Calu3 (cell line): ENCODE measurements around the gene LCE1F. TPM values are rescaled to one million over a fixed set of nuclear protein-coding genes. Genes with fewer than 3 reads are reported as not detected.

Source experiments
- BruUV-seq: library from RNA; stranded (reverse); fragments of 400-500 nt; replicated peaks from 2 replicates; lab custom pipeline; 2021; lab: Mats Ljungman, UMichigan
- CTCF ChIA-PET: fragments of 300-600 bp; sonication (Branson Sonifier 250); formaldehyde crosslinking; loops from one replicate; lab custom pipeline; 2022; ENCODE audit warnings: antibody characterized with exemption; lab: Charles Lee
- DNase-seq: peaks from one replicate; pipeline ENCODE4 v3.0.0; 2022
- H3K27ac Mint-ChIP-seq: one replicate; pipeline ENCODE4 v1.8.0; 2022; ENCODE audit warnings: mixed read lengths; ENCODE audit not compliant: unreplicated experiment
- H3K27me3 Mint-ChIP-seq: one replicate; pipeline ENCODE4 v1.8.0; 2022; ENCODE audit warnings: mixed read lengths; ENCODE audit not compliant: unreplicated experiment
- H3K36me3 Mint-ChIP-seq: one replicate; pipeline ENCODE4 v1.8.0; 2022; ENCODE audit warnings: mild to moderate bottlenecking, moderate library complexity, mixed read lengths; ENCODE audit not compliant: insufficient read depth, unreplicated experiment
- H3K4me1 Mint-ChIP-seq: one replicate; pipeline ENCODE4 v1.8.0; 2022; ENCODE audit warnings: mild to moderate bottlenecking, low read depth, mixed read lengths; ENCODE audit not compliant: unreplicated experiment
- H3K4me3 Mint-ChIP-seq: one replicate; pipeline ENCODE4 v1.8.0; 2022; ENCODE audit warnings: mild to moderate bottlenecking, low read depth, moderate library complexity, mixed read lengths; ENCODE audit not compliant: unreplicated experiment
- H3K9me3 Mint-ChIP-seq: one replicate; pipeline ENCODE4 v1.8.0; 2022; ENCODE audit warnings: low read depth, mixed read lengths; ENCODE audit not compliant: unreplicated experiment
- intact Hi-C: fragments of 100-400 bp; cut with micrococcal nuclease; formaldehyde crosslinking; loops from one replicate; pipeline ENCODE4 v1.10.0; 2022; ENCODE audit not compliant: unreplicated experiment
- total RNA-seq: library from RNA; stranded (reverse); gene quantifications from 2 replicates; pipeline ENCODE4 v1.2.3, GENCODE V29; 2022
- TF ChIP-seq, protein P1 (sequence below): fragments of 200-600 bp; IDR thresholded peaks from one replicate; pipeline ENCODE4 v1.8.0; 2022; ENCODE audit warnings: antibody characterized with exemption; ENCODE audit not compliant: unreplicated experiment

The LCE1F gene
- total RNA-seq, 1 experiment from 2014 or later = not detected

DNA sequence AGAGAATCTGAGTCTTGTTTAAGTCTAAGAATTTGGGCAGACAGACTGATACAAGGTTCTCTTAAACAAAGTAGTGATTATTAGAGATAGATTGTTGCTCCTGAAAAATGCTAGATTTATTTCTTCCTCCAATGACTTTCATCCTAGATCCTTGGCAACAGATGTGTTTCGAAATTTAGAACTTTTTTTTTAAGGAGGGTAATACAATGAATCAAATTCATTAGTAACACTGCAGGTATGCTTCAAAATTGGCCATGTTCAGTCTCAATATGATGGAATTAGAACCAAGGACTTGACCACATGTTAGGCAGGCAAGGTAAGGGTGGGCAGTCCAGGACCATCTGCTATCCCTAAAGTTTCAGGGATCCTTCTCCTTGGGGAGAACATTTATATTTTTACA is 4.5 kb upstream of the LCE1F start:
- DNase-seq = no peak
- Mint-ChIP-seq H3K9me3 (peaks cover 2% of the 10 kb centered on the region), H3K4me3 (no peak overlapping the region), H3K27me3 (peaks cover 61% of the 10 kb centered on the region), H3K36me3 (peaks cover 6% of the 10 kb centered on the region), H3K4me1 (peaks cover 12% of the 10 kb centered on the region), H3K27ac (no peak overlapping the region)
- no TSS peak for BruUV-seq
- CTCF ChIA-PET = interaction anchor here (1.6 kb wide), 1 partner anchor 25 kb away, joined by 6 read pairs; no protein-coding TSS in a partner anchor
- intact Hi-C loops = no loop called here
- TF ChIP-seq, protein P1, sequence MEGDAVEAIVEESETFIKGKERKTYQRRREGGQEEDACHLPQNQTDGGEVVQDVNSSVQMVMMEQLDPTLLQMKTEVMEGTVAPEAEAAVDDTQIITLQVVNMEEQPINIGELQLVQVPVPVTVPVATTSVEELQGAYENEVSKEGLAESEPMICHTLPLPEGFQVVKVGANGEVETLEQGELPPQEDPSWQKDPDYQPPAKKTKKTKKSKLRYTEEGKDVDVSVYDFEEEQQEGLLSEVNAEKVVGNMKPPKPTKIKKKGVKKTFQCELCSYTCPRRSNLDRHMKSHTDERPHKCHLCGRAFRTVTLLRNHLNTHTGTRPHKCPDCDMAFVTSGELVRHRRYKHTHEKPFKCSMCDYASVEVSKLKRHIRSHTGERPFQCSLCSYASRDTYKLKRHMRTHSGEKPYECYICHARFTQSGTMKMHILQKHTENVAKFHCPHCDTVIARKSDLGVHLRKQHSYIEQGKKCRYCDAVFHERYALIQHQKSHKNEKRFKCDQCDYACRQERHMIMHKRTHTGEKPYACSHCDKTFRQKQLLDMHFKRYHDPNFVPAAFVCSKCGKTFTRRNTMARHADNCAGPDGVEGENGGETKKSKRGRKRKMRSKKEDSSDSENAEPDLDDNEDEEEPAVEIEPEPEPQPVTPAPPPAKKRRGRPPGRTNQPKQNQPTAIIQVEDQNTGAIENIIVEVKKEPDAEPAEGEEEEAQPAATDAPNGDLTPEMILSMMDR = no peak

DNA sequence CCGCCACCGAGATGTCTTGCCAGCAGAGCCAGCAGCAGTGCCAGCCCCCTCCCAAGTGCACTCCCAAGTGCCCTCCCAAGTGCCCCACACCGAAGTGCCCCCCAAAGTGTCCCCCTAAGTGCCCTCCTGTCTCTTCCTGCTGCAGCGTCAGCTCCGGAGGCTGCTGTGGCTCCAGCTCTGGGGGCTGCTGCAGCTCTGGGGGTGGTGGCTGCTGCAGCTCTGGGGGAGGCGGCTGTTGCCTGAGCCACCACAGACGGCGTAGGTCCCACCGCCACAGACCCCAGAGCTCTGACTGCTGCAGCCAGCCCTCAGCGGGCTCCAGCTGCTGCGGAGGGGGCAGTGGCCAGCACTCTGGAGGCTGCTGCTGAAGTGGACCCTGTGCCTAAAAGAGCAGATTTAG is 1.4 kb downstream of the LCE1F start:
- no peak overlapping the region for H3K4me3 Mint-ChIP-seq
- H3K27ac Mint-ChIP-seq = no peak overlapping the region
- CTCF ChIA-PET = no interaction called here
- no TSS peak for BruUV-seq
- intact Hi-C loops = no loop called here
- no peaks in the 10 kb centered on the region for H3K36me3 Mint-ChIP-seq
- TF ChIP-seq, protein P1 = no peak
- H3K4me1 Mint-ChIP-seq = no peaks in the 10 kb centered on the region
- peaks cover 39% of the 10 kb centered on the region for H3K27me3 Mint-ChIP-seq
- no peak for DNase-seq
- H3K9me3 Mint-ChIP-seq = peaks cover 2% of the 10 kb centered on the region

DNA sequence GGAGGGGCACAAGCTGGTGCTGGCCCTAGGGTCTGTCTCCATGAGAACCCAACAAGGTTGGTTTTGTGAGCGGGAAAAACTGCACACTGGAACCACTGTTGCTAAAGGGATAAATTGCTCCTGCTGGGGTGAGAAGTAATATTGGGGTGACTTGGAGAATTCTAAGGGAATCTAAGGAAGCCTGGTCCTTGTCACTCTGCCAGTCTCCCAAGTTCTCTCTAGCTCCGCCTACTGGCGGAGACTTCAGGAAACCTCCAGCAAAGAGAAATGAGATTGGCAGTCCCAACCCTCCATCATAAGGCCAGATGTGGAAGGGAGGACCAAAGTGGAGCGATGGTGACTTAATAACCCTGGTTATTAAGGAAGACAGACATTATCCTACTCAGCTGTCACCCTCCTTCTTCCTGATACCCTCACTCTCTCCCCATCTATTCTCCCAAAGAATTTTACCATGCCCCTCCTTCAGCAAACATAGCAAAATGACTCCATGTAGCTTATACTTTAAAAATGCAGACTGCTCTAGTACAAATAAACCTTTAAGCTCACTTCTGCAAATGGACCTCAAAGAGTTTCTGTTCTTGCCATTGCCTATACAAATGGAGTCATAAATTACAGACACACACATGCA is 2.7 kb downstream of the LCE1F start:
- Mint-ChIP-seq H3K4me1 (peaks cover under 1% of the 10 kb centered on the region), H3K9me3 (no peaks in the 10 kb centered on the region), H3K36me3 (no peaks in the 10 kb centered on the region), H3K27me3 (peaks cover 39% of the 10 kb centered on the region), H3K27ac (no peak overlapping the region), H3K4me3 (no peak overlapping the region)
- DNase-seq = peak; percentile 26
- CTCF ChIA-PET = interaction anchor here (0.8 to 1.6 kb wide), 2 partner anchors 12 to 26 kb away, joined by 3 to 4 read pairs; no protein-coding TSS in a partner anchor
- TF ChIP-seq, protein P1 = no peak
- intact Hi-C loops = no loop called here
- BruUV-seq = no TSS peak

DNA sequence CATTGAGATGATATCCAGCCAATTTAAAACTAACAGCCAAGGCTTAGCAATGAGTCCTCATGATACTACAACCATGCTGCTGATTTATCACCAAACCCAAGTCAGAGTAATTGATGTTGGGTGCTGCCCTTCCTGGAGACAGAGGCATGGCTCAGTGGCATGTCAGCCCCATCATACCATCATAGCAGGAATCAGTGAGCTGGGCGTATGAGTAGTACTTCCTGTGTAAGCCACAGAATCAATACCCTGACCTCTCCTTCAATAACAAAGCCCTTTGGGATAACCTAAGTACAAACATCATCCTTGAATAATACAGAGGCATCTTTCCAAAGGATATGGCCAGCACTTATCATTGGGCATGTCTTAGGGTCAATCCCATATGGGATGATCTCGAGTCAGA is 8.2 kb downstream of the LCE1F start:
- Mint-ChIP-seq H3K27ac (no peak overlapping the region), H3K4me3 (no peak overlapping the region), H3K9me3 (no peaks in the 10 kb centered on the region), H3K36me3 (no peaks in the 10 kb centered on the region), H3K4me1 (peaks cover 23% of the 10 kb centered on the region), H3K27me3 (peaks cover 3% of the 10 kb centered on the region)
- DNase-seq = no peak
- TF ChIP-seq, protein P1 = no peak
- CTCF ChIA-PET = interaction anchor here (0.5 kb wide), 1 partner anchor 342 kb away, joined by 3 read pairs; no protein-coding TSS in a partner anchor
- intact Hi-C loops = no loop called here
- BruUV-seq = no TSS peak
